Fibroblast of lung (primary cell): ENCODE data around the gene MAP2K2.

Source experiments
- CTCF ChIP-seq, 2 donors: IDR thresholded peaks in 1 of 2; conservative IDR thresholded peaks in 1 of 2; 1 replicate in 1 of 2; 2 replicates in 1 of 2; pipeline ENCODE4 v1.5.1; 2011 to 2012; ENCODE audit warnings: low read length in 2 of 2, control low read depth in 1 of 2, inconsistent platforms in 1 of 2, low read depth in 1 of 2, mild to moderate bottlenecking in 1 of 2
- EZH2 ChIP-seq: IDR thresholded peaks from 2 replicates; pipeline ENCODE4 v1.5.1; 2012; ENCODE audit warnings: low read length, control low read depth, mild to moderate bottlenecking; ENCODE audit errors: missing control alignments

DNA sequence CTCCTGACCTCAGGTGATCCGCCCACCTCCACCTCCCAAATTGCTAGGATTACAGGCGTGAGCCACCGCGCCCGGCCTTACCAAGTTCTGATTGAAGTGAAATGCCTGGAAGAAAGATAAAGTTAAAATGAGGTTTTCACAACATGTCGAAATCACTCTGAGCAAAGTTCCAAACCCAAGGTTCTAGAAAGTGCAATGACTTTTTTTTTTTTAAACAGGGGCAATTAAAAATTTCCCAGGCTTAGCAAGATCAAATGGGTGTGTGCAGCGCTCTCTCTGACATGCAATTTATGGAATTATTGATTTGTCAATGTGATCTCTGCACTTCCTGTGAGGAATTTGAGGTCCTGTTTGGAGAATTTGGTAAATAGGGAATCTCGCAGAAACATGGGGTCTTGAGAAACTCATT is 12.8 kb upstream of the MAP2K2 start:
- TF ChIP-seq CTCF (conservative IDR thresholded peaks at IDR 0.05 in 1 of 2, IDR thresholded peaks at IDR 0.05 in 1 of 2; ENCODE audit: low read depth in 1 of 2, low read length in 2 of 2) (no peak), EZH2 (no peak)
